Smooth muscle cell (in vitro differentiated cells): ENCODE data around the gene ANKUB1. TPM values are rescaled to one million over a fixed set of nuclear protein-coding genes. Genes with fewer than 3 reads are reported as not detected.

ENCODE experiments used
- DNase-seq: peaks from one replicate; lab custom pipeline; 2025; ENCODE audit not compliant: unreplicated experiment; lab: John Stamatoyannopoulos, UW
- H2AFZ ChIP-seq: fragments of 200-600 bp; sonication (generic); 2 replicates; pipeline ENCODE4 v1.6.0; 2016; ENCODE audit warnings: antibody characterized with exemption, low read depth, mild to moderate bottlenecking
- H3F3A ChIP-seq: fragments of 200-600 bp; sonication (generic); 2 replicates; pipeline ENCODE4 v1.6.0; 2017; ENCODE audit warnings: antibody characterized with exemption, low read depth
- H3K27ac ChIP-seq: fragments of 200-600 bp; sonication (generic); 2 replicates; pipeline ENCODE4 v1.5.1; 2016; ENCODE audit warnings: low read depth, mild to moderate bottlenecking
- H3K27me3 ChIP-seq: fragments of 200-600 bp; sonication (generic); 2 replicates; pipeline ENCODE4 v1.6.1; 2016; ENCODE audit warnings: low read depth, mild to moderate bottlenecking
- H3K36me3 ChIP-seq: fragments of 200-600 bp; sonication (generic); 2 replicates; pipeline ENCODE4 v1.5.1; 2016; ENCODE audit warnings: low read depth
- H3K4me1 ChIP-seq: fragments of 200-600 bp; sonication (generic); 2 replicates; pipeline ENCODE4 v1.5.1; 2016; ENCODE audit warnings: low read depth
- H3K4me2 ChIP-seq: fragments of 200-600 bp; sonication (generic); 2 replicates; pipeline ENCODE4 v1.6.0; 2016; ENCODE audit warnings: mild to moderate bottlenecking
- H3K4me3 ChIP-seq: fragments of 200-600 bp; sonication (generic); 2 replicates; pipeline ENCODE4 v1.5.1; 2016; ENCODE audit warnings: mild to moderate bottlenecking
- H3K79me2 ChIP-seq: fragments of 200-600 bp; sonication (generic); 2 replicates; pipeline ENCODE4 v1.6.0; 2016; ENCODE audit warnings: low read depth, mild to moderate bottlenecking
- H3K9ac ChIP-seq: fragments of 200-600 bp; sonication (generic); 2 replicates; pipeline ENCODE4 v1.6.0; 2016; ENCODE audit warnings: low read depth
- H3K9me3 ChIP-seq: fragments of 200-600 bp; sonication (generic); replicated peaks from 2 replicates; pipeline ENCODE4 v1.5.1; 2016; ENCODE audit warnings: low read depth
- H4K20me1 ChIP-seq: fragments of 200-600 bp; sonication (generic); 2 replicates; pipeline ENCODE4 v1.6.0; 2016; ENCODE audit warnings: low read depth
- CTCF ChIP-seq: fragments of 200-600 bp; sonication (generic); IDR thresholded peaks from 2 replicates; pipeline ENCODE4 v1.5.1; 2017; ENCODE audit warnings: borderline replicate concordance, mild to moderate bottlenecking, antibody characterized with exemption; ENCODE audit not compliant: insufficient read depth, poor library complexity, severe bottlenecking
- WGBS: methylation state at CpG from one replicate; pipeline ENCODE4 v1.1.7; 2016; ENCODE audit warnings: low lambda C conversion rate; 5-methylcytosine and 5-hydroxymethylcytosine counted together
- polyA plus RNA-seq: library from polyadenylated mRNA; unstranded; fragments of >200 nt; fragmentation: Nextera tagmentation; extraction: Ambion mirVana; gene quantifications from 2 replicates; pipeline ENCODE4 v1.2.1, GENCODE V29; 2016
- total RNA-seq: library from RNA; depleted of rRNA; stranded (reverse); fragments of >200 nt; gene quantifications from 2 replicates; pipeline ENCODE4 v1.2.3, GENCODE V29; 2014

Gene ANKUB1
- total and polyA plus RNA-seq, 2 experiments from 2014 or later, result not detected

GRCh38 chr3:149801639-149802038 lies 9.3 kb upstream of the ANKUB1 start:
- no peaks in the 10 kb centered on the region for H4K20me1 ChIP-seq
- no peaks in the 10 kb centered on the region for H3K36me3 ChIP-seq
- 60% methylated on average over 5 of the region's 5 CpGs for WGBS
- no peaks in the 10 kb centered on the region for H3K4me1 ChIP-seq
- H3K9ac ChIP-seq, result no peak overlapping the region
- H3K4me3 ChIP-seq, result no peak overlapping the region
- no peak for DNase-seq
- H3K4me2 ChIP-seq, result no peak overlapping the region
- H3K27ac ChIP-seq, result no peak overlapping the region
- H3K9me3 ChIP-seq, result no peaks in the 10 kb centered on the region
- no peaks in the 10 kb centered on the region for H3K79me2 ChIP-seq
- no peaks in the 10 kb centered on the region for H3K27me3 ChIP-seq
- TF ChIP-seq CTCF, result no peak
- H2AFZ ChIP-seq, result peak overlapping the region; percentile 46
- H3F3A ChIP-seq, result no peaks in the 10 kb centered on the region

GRCh38 chr3:149801195-149801594 lies 8.8 kb upstream of the ANKUB1 start:
- Histone ChIP-seq H3K4me2 (no peak overlapping the region), H3K36me3 (no peaks in the 10 kb centered on the region), H3K4me1 (no peaks in the 10 kb centered on the region), H3K9ac (no peak overlapping the region), H3F3A (no peaks in the 10 kb centered on the region), H4K20me1 (no peaks in the 10 kb centered on the region), H3K27me3 (no peaks in the 10 kb centered on the region), H3K9me3 (no peaks in the 10 kb centered on the region), H3K4me3 (no peak overlapping the region), H3K27ac (no peak overlapping the region), H3K79me2 (no peaks in the 10 kb centered on the region), H2AFZ (peak overlapping the region; percentile 46)
- WGBS, result 89% methylated on average over 1 of the region's 1 CpG
- DNase-seq, result no peak
- no peak for TF ChIP-seq CTCF

- H3K79me2 ChIP-seq, result no peaks in the 10 kb centered on the region
- H3K4me3 ChIP-seq, result no peak overlapping the region
- no peaks in the 10 kb centered on the region for H3F3A ChIP-seq
- H3K9ac ChIP-seq, result no peak overlapping the region
- H3K9me3 ChIP-seq, result no peaks in the 10 kb centered on the region
- no peak overlapping the region for H3K27ac ChIP-seq
- no peaks in the 10 kb centered on the region for H4K20me1 ChIP-seq
- TF ChIP-seq CTCF, result no peak
- H3K36me3 ChIP-seq, result no peaks in the 10 kb centered on the region
- no peak for DNase-seq
- no peaks in the 10 kb centered on the region for H3K4me1 ChIP-seq
- no peak overlapping the region for H3K4me2 ChIP-seq
- no peaks in the 10 kb centered on the region for H3K27me3 ChIP-seq
- H2AFZ ChIP-seq, result no peak overlapping the region
- 95% methylated on average over 8 of the region's 8 CpGs for WGBS
Observed at GRCh38 chr3:149800693-149801092, 8.3 kb upstream of the ANKUB1 start.

GRCh38 chr3:149796026-149796425 lies 3.7 kb upstream of the ANKUB1 start:
- Histone ChIP-seq H3K27me3 (peaks cover 3% of the 10 kb centered on the region), H4K20me1 (no peaks in the 10 kb centered on the region), H3K4me1 (no peaks in the 10 kb centered on the region), H3K36me3 (no peaks in the 10 kb centered on the region), H3K9me3 (no peaks in the 10 kb centered on the region), H3K4me3 (no peak overlapping the region), H3K9ac (no peak overlapping the region), H2AFZ (no peak overlapping the region), H3K79me2 (no peaks in the 10 kb centered on the region), H3K27ac (no peak overlapping the region), H3F3A (no peaks in the 10 kb centered on the region), H3K4me2 (no peak overlapping the region)
- no peak for TF ChIP-seq CTCF
- DNase-seq, result no peak
- WGBS, result 93% methylated on average over 1 of the region's 1 CpG
